HepG2 (cell line): ENCODE measurements around the gene HSD3B7. TPM values are rescaled to one million over a fixed set of nuclear protein-coding genes. Genes with fewer than 3 reads are reported as not detected.
A peak's percentile ranks its signal among the peaks of the same experiment; 100 is the strongest.

Source experiments
- STAG1 ChIP-seq: sonication (generic); formaldehyde crosslinking; IDR thresholded peaks from 2 replicates; pipeline ENCODE4 v1.4.0; 2020; ENCODE audit warnings: missing genetic modification reagents
- TFDP1 ChIP-seq: IDR thresholded peaks from 2 replicates; pipeline ENCODE4 v1.6.1; 2016; ENCODE audit warnings: missing compliant biosample characterization, missing genetic modification reagents, borderline replicate concordance
- ZBTB40 ChIP-seq, 2 experiments: fragments of 450-650 bp in 1 of 2; sonication (generic) in 1 of 2; formaldehyde crosslinking in 1 of 2; IDR thresholded peaks; 2 replicates each; pipeline versions ENCODE4 v1.6.1 to v1.8.0; 2016 to 2022; ENCODE audit warnings: antibody characterized with exemption in 1 of 2, mild to moderate bottlenecking in 1 of 2, missing genetic modification reagents in 1 of 2
- ZBTB44 ChIP-seq: sonication (generic); formaldehyde crosslinking; IDR thresholded peaks from 2 replicates; pipeline ENCODE4 v1.4.0; 2020; ENCODE audit warnings: missing genetic modification reagents
- ZMYM2 ChIP-seq: sonication (generic); formaldehyde crosslinking; IDR thresholded peaks from 2 replicates; pipeline ENCODE4 v1.8.0; 2022; ENCODE audit warnings: mild to moderate bottlenecking, missing genetic modification reagents
- ZNF546 ChIP-seq: sonication (generic); formaldehyde crosslinking; conservative IDR thresholded peaks from 2 replicates; pipeline ENCODE4 v1.8.1; 2023; ENCODE audit warnings: mild to moderate bottlenecking, missing genetic modification reagents
- ZNF609 ChIP-seq: sonication (generic); formaldehyde crosslinking; IDR thresholded peaks from 2 replicates; pipeline ENCODE4 v1.4.0; 2020; ENCODE audit warnings: mild to moderate bottlenecking, missing genetic modification reagents, borderline replicate concordance
- ZNF710 ChIP-seq: sonication (generic); formaldehyde crosslinking; IDR thresholded peaks from 2 replicates; pipeline ENCODE4 v1.5.0; 2020; ENCODE audit warnings: mild to moderate bottlenecking, missing genetic modification reagents, borderline replicate concordance
- polyA plus RNA-seq, 8 experiments: library from polyadenylated mRNA; depleted of rRNA in 3 of 8; stranded (reverse) in 7 of 8; unstranded in 1 of 8; fragments of >200 nt; fragmentation: Illumina TruSeq in 4 of 8; extraction: Trizol in 4 of 8; gene quantifications; 2 replicates each; pipeline versions ENCODE4 v1.2.1 to v1.2.3, GENCODE V29; 2011 to 2016; ENCODE audit warnings: low read depth in 4 of 8, missing spikeins in 1 of 8, mixed read lengths in 1 of 8; ENCODE audit not compliant: insufficient read depth in 1 of 8
- total RNA-seq, 5 experiments: library from RNA; depleted of rRNA; stranded (reverse); fragments of >200 nt; fragmentation: Illumina TruSeq; extraction: Trizol; gene quantifications; 2 replicates each; pipeline ENCODE4 v1.2.3, GENCODE V29; 2016; ENCODE audit warnings: low read depth in 1 of 5

HSD3B7 gene
- total and polyA plus RNA-seq, 2 of the 13 experiments (the other 11 are each of a cell fraction or from before 2014, with no cell fraction given) = 32.9 to 69.7 TPM

- TF ChIP-seq ZBTB40 (IDR thresholded peaks at IDR 0.05) (no peak), ZBTB40 (CRISPR knock-in tag; IDR thresholded peaks at IDR 0.05) (no peak), ZBTB44 (CRISPR knock-in tag) (no peak), ZNF609 (CRISPR knock-in tag) (peak; percentile 72; the same call in 1 of the 2 replicates), STAG1 (CRISPR knock-in tag) (no peak), TFDP1 (CRISPR knock-in tag) (no peak), ZMYM2 (CRISPR knock-in tag) (no peak), ZNF710 (CRISPR knock-in tag) (no peak), ZNF546 (CRISPR knock-in tag) (no peak)
These were observed 38.7 kb downstream of the HSD3B7 start (continued) for GRCh38 chr16:31023627-31024226.
